Thyroid gland (tissue), 4 donors: ENCODE measurements around the gene PARD3. TPM values are rescaled to one million over a fixed set of nuclear protein-coding genes. Genes with fewer than 3 reads are reported as not detected.

Source experiments
- DNase-seq, 2 donors: peaks; one replicate each; pipeline ENCODE4 v3.0.0-alpha.2; 2019
- H3K27ac ChIP-seq, 3 donors: fragments of 200-600 bp; sonication (generic); 1 replicate in 2 of 3; 2 replicates in 1 of 3; pipeline ENCODE4 v1.5.1; 2016 to 2019; ENCODE audit warnings: mild to moderate bottlenecking in 1 of 3, moderate library complexity in 1 of 3
- H3K27me3 ChIP-seq: fragments of 200-600 bp; sonication (generic); one replicate; pipeline ENCODE4 v1.5.1; 2019
- H3K36me3 ChIP-seq, 2 donors: fragments of 200-600 bp; sonication (generic); one replicate each; pipeline ENCODE4 v1.5.1; 2016 to 2019
- H3K4me1 ChIP-seq, 2 donors: fragments of 200-600 bp; sonication (generic); one replicate each; pipeline ENCODE4 v1.5.1; 2017 to 2019
- H3K4me3 ChIP-seq, 3 donors: fragments of 200-600 bp; sonication (generic); replicated peaks in 1 of 3; 1 replicate in 2 of 3; 2 replicates in 1 of 3; pipeline ENCODE4 v1.5.1; 2016; ENCODE audit warnings: mild to moderate bottlenecking in 1 of 3
- H3K9me3 ChIP-seq: fragments of 200-600 bp; sonication (generic); one replicate; pipeline ENCODE4 v1.5.1; 2017
- CTCF ChIP-seq, 6 experiments: fragments of 200-600 bp in 3 of 6; fragments of 450-650 bp in 3 of 6; sonication (generic) in 3 of 6; IDR thresholded peaks; one replicate each; pipeline ENCODE4 v1.5.1; 2016 to 2019; ENCODE audit warnings: antibody characterized with exemption in 6 of 6, mild to moderate bottlenecking in 2 of 6, inconsistent platforms in 1 of 6, moderate library complexity in 1 of 6
- POLR2A ChIP-seq, 2 donors: fragments of 450-650 bp; IDR thresholded peaks; one replicate each; pipeline ENCODE4 v1.6.1; 2017; ENCODE audit warnings: antibody characterized with exemption in 2 of 2, mild to moderate bottlenecking in 2 of 2, moderate library complexity in 1 of 2
- WGBS, 2 donors: methylation state at CpG; one replicate each; pipeline ENCODE4 v1.1.5; 2017; 5-methylcytosine and 5-hydroxymethylcytosine counted together
- intact Hi-C: fragments of 100-400 bp; cut with DNase I; formaldehyde crosslinking; loops from one replicate; pipeline ENCODE4 v1.15.1; 2023
- total RNA-seq, 4 donors: library from RNA; depleted of rRNA; stranded (reverse); fragments of >200 nt; gene quantifications; one replicate each; pipeline ENCODE4 v1.2.3, GENCODE V29; 2016

PARD3 gene
- total RNA-seq, 4 donors from 2014 or later: 48.6 to 88.4 (median 57.7) TPM

- no peak for DNase-seq
- TF ChIP-seq POLR2A (IDR thresholded peaks at IDR 0.05) (no peak), CTCF (IDR thresholded peaks at IDR 0.05) (no peak)
- no peak overlapping the region for H3K27ac ChIP-seq
- no peaks in the 10 kb centered on the region for H3K27me3 ChIP-seq
- no peak overlapping the region for H3K4me3 ChIP-seq
- no peaks in the 10 kb centered on the region for H3K9me3 ChIP-seq
- intact Hi-C loops: loop anchor here (10.0 kb wide), 1 partner anchor 138 kb away; the partner anchor contains the start of gene PARD3
- H3K4me1 ChIP-seq: peaks cover 17 to 30% of the 10 kb centered on the region in 2 donors
- no peaks in the 10 kb centered on the region for H3K36me3 ChIP-seq
Measured at GRCh38 chr10:34677132-34677531, 138.0 kb downstream of the PARD3 start.

GRCh38 chr10:34674176-34674575, 140.9 kb downstream of the PARD3 start:
- H3K27ac ChIP-seq: no peak overlapping the region
- intact Hi-C loops: loop anchor here (10.0 kb wide), 1 partner anchor 141 kb away; the partner anchor contains the start of gene PARD3
- peak in 1 of 2 donors; percentile 18 for DNase-seq
- 57 to 79% methylated on average over 8 of the region's 8 CpGs for WGBS, 2 donors
- TF ChIP-seq POLR2A (IDR thresholded peaks at IDR 0.05): no peak
- TF ChIP-seq CTCF (IDR thresholded peaks at IDR 0.05): no peak
- H3K4me1 ChIP-seq: peaks cover 16 to 26% of the 10 kb centered on the region in 2 donors
- H3K27me3 ChIP-seq: no peaks in the 10 kb centered on the region
- H3K36me3 ChIP-seq: no peaks in the 10 kb centered on the region
- H3K4me3 ChIP-seq: no peak overlapping the region
- H3K9me3 ChIP-seq: no peaks in the 10 kb centered on the region

GRCh38 chr10:34670081-34670480, 145.0 kb downstream of the PARD3 start:
- TF ChIP-seq CTCF (IDR thresholded peaks at IDR 0.05): no peak
- no peak for TF ChIP-seq POLR2A (IDR thresholded peaks at IDR 0.05)
- intact Hi-C loops: loop anchor here (10.0 kb wide), 1 partner anchor 145 kb away; the partner anchor contains the start of gene PARD3
- H3K27me3 ChIP-seq: no peaks in the 10 kb centered on the region
- WGBS, 2 donors: 88 to 92% methylated on average over 13 of the region's 13 CpGs
- no peak overlapping the region for H3K27ac ChIP-seq
- H3K9me3 ChIP-seq: no peaks in the 10 kb centered on the region
- no peak for DNase-seq
- no peaks in the 10 kb centered on the region for H3K36me3 ChIP-seq
- H3K4me3 ChIP-seq: no peak overlapping the region
- peaks cover 4 to 16% of the 10 kb centered on the region in 2 donors for H3K4me1 ChIP-seq

GRCh38 chr10:34669079-34669478, 146.0 kb downstream of the PARD3 start:
- no peaks in the 10 kb centered on the region for H3K9me3 ChIP-seq
- WGBS, 2 donors: 95 to 96% methylated on average over 3 of the region's 3 CpGs
- no peaks in the 10 kb centered on the region for H3K27me3 ChIP-seq
- DNase-seq: no peak
- no peak overlapping the region for H3K4me3 ChIP-seq
- no peak for TF ChIP-seq CTCF (IDR thresholded peaks at IDR 0.05)
- no peak for TF ChIP-seq POLR2A (IDR thresholded peaks at IDR 0.05)
- intact Hi-C loops: loop anchor here (10.0 kb wide), 1 partner anchor 296 kb away; no protein-coding TSS in a partner anchor
- H3K27ac ChIP-seq: no peak overlapping the region
- H3K36me3 ChIP-seq: no peaks in the 10 kb centered on the region
- H3K4me1 ChIP-seq: peaks cover 4 to 11% of the 10 kb centered on the region in 2 donors

- TF ChIP-seq CTCF (IDR thresholded peaks at IDR 0.05) (no peak), POLR2A (IDR thresholded peaks at IDR 0.05) (no peak)
- H3K27me3 ChIP-seq: no peaks in the 10 kb centered on the region
- intact Hi-C loops: loop anchor here (10.0 kb wide), 1 partner anchor 298 kb away; no protein-coding TSS in a partner anchor
- no peaks in the 10 kb centered on the region for H3K36me3 ChIP-seq
- DNase-seq: no peak
- 72 to 91% methylated on average over 1 of the region's 1 CpG for WGBS, 2 donors
- H3K4me1 ChIP-seq: no peaks in the 10 kb centered on the region
- no peak overlapping the region for H3K4me3 ChIP-seq
- no peaks in the 10 kb centered on the region for H3K9me3 ChIP-seq
- H3K27ac ChIP-seq: no peak overlapping the region
Measured at GRCh38 chr10:34667177-34667576, 147.9 kb downstream of the PARD3 start.
